GM23338 (cell line): ENCODE data around the gene CBFA2T3.

Experiments
- CREB1 ChIP-seq: fragments of 250-450 bp; sonication (Bioruptor Pico); IDR thresholded peaks from 2 replicates; pipeline ENCODE4 v1.5.0; 2020; ENCODE audit warnings: low read depth, mild to moderate bottlenecking, moderate library complexity
- CTCF ChIP-seq, 2 experiments: fragments of 200-600 bp in 1 of 2; sonication (generic) in 1 of 2; conservative IDR thresholded peaks; 2 replicates each; pipeline versions ENCODE4 v1.5.1 to v1.6.1; 2016 to 2017; ENCODE audit warnings: antibody characterized with exemption in 2 of 2, low read depth in 2 of 2, mild to moderate bottlenecking in 2 of 2, moderate library complexity in 1 of 2
- EZH2 ChIP-seq: fragments of 200-600 bp; sonication (generic); IDR thresholded peaks from one replicate; pipeline ENCODE4 v1.8.0; 2017; ENCODE audit warnings: antibody characterized with exemption, mild to moderate bottlenecking, low read depth; ENCODE audit not compliant: unreplicated experiment
- EZH2phosphoT487 ChIP-seq: fragments of 200-600 bp; sonication (generic); IDR thresholded peaks from one replicate; pipeline ENCODE4 v1.8.1; 2018; ENCODE audit warnings: antibody characterized with exemption; ENCODE audit not compliant: unreplicated experiment
- JUNB ChIP-seq: IDR thresholded peaks from one replicate; pipeline ENCODE4 v1.6.1; 2016; ENCODE audit warnings: antibody characterized with exemption; ENCODE audit not compliant: unreplicated experiment
- POLR2AphosphoS5 ChIP-seq: IDR thresholded peaks from 2 replicates; pipeline ENCODE4 v1.6.1; 2016; ENCODE audit warnings: antibody characterized with exemption, low read depth
- STAT1 ChIP-seq: IDR thresholded peaks from one replicate; pipeline ENCODE4 v1.6.1; 2016; ENCODE audit warnings: antibody characterized with exemption; ENCODE audit not compliant: unreplicated experiment
- ZNF114 ChIP-seq: fragments of 250-450 bp; sonication (Bioruptor Pico); IDR thresholded peaks from 2 replicates; pipeline ENCODE4 v1.5.0; 2020; ENCODE audit warnings: mild to moderate bottlenecking, moderate library complexity
- ZNF331 ChIP-seq: fragments of 250-450 bp; sonication (Bioruptor Pico); IDR thresholded peaks from 2 replicates; pipeline ENCODE4 v1.5.0; 2020; ENCODE audit warnings: low read depth, mild to moderate bottlenecking, moderate library complexity
- TF ChIP-seq, protein P1 (sequence below): IDR thresholded peaks from one replicate; pipeline ENCODE4 v1.6.1; 2018; ENCODE audit warnings: antibody characterized with exemption; ENCODE audit not compliant: unreplicated experiment
- TF ChIP-seq, protein P2 (sequence below): IDR thresholded peaks from 2 replicates; pipeline ENCODE4 v1.6.1; 2016; ENCODE audit warnings: antibody characterized with exemption

GRCh38 chr16:88909431-88910210, 67.4 kb downstream of the CBFA2T3 start:
- TF ChIP-seq POLR2AphosphoS5 (no peak), CTCF (conservative IDR thresholded peaks at IDR 0.05; ENCODE audit: low read depth in 2 of 2) (no peak), EZH2phosphoT487 (no peak), EZH2 (no peak), CREB1 (CRISPR knock-in tag) (no peak), STAT1 (no peak), ZNF114 (no peak), ZNF331 (no peak), JUNB (no peak)
- TF ChIP-seq, protein P1, sequence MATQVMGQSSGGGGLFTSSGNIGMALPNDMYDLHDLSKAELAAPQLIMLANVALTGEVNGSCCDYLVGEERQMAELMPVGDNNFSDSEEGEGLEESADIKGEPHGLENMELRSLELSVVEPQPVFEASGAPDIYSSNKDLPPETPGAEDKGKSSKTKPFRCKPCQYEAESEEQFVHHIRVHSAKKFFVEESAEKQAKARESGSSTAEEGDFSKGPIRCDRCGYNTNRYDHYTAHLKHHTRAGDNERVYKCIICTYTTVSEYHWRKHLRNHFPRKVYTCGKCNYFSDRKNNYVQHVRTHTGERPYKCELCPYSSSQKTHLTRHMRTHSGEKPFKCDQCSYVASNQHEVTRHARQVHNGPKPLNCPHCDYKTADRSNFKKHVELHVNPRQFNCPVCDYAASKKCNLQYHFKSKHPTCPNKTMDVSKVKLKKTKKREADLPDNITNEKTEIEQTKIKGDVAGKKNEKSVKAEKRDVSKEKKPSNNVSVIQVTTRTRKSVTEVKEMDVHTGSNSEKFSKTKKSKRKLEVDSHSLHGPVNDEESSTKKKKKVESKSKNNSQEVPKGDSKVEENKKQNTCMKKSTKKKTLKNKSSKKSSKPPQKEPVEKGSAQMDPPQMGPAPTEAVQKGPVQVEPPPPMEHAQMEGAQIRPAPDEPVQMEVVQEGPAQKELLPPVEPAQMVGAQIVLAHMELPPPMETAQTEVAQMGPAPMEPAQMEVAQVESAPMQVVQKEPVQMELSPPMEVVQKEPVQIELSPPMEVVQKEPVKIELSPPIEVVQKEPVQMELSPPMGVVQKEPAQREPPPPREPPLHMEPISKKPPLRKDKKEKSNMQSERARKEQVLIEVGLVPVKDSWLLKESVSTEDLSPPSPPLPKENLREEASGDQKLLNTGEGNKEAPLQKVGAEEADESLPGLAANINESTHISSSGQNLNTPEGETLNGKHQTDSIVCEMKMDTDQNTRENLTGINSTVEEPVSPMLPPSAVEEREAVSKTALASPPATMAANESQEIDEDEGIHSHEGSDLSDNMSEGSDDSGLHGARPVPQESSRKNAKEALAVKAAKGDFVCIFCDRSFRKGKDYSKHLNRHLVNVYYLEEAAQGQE: no peak
- TF ChIP-seq, protein P2, sequence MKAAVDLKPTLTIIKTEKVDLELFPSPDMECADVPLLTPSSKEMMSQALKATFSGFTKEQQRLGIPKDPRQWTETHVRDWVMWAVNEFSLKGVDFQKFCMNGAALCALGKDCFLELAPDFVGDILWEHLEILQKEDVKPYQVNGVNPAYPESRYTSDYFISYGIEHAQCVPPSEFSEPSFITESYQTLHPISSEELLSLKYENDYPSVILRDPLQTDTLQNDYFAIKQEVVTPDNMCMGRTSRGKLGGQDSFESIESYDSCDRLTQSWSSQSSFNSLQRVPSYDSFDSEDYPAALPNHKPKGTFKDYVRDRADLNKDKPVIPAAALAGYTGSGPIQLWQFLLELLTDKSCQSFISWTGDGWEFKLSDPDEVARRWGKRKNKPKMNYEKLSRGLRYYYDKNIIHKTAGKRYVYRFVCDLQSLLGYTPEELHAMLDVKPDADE: no peak
